GM19023 (cell line): Measurements from ENCODE around the gene ITGB5.

Experiments used
- ATAC-seq: cut with Tn5 transposase; IDR thresholded peaks from one replicate; pipeline ENCODE4 v1.9.1; 2021; ENCODE audit warnings: mild to moderate bottlenecking, moderate library complexity; ENCODE audit not compliant: unreplicated experiment

The ITGB5 gene

DNA sequence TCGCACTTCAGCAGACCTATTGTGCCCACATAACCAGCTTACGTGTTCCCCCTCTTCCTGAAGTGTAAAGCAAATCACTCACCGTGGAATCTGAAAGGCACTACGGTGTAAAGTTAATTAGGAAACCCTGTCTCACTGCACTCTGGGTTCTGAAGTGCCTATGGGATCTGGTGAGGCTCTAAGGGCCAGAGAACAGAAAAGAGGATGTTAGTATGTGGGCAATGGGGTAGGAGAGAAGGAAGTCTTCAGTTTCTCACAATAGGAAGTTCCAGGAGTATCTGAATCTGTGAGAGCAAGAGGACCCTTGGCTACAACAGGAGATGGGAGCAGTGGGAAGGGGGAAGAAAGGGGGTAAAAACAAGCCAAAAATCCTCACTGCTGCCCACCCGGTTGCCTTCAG is 71.4 kb downstream of the ITGB5 start:
- no peak for ATAC-seq

DNA sequence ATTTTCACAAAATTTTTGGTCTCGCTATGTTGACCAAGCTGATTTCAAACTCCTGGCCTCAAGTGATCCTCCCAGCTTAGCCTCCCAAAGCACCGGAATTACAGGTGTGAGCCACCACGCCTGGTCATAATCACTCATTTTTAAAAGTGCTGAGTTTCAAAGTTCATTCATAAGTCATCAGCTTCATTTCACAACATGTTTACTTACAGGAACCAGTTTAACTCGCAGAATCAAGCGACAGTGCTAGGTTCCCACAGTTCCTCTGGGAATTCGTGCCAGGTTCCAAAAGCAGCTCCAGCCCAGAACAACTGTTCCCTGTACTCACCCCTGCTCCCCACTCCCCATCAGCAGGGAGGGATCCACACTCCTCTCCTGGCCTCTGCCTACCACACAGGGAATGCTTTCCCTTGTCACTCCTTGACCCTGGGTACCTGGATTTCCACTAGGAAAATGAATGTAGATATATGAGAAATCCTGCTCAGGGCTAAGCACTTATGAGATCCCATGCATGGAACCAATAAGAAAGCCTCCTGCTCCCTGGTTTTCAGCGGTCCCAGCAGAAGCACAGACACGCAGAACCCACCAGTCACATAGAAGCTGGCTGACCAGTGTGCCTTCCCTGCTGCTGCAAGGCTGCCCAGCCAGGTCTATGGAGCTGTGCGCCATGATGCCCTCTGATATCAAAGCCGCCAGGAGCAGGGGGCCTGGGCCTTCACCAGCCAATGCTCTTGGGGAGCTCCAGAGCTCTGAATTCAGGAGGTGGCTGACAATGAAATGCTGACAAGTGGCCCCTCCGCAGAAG is 72.3 kb downstream of the ITGB5 start:
- ATAC-seq, result no peak

DNA sequence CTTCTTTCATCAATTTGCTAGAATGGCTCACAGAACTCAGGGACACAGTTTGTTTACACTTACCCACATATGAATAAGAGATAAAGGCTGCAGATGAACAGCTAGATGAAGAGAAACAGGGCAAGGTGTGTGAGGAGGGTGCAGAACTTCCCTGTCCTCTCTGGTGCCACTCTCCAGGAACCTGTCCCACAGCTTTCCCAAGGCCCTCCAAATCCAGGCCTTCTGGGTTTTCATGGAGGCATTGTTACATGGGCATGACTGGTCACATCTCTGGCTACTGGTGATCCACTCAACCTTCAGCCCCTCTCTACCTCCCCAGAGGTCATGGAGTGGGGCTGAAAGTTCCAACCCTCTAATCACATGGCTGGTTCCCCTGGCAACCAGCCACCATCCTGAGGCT is 73.6 kb downstream of the ITGB5 start:
- ATAC-seq, result no peak

DNA sequence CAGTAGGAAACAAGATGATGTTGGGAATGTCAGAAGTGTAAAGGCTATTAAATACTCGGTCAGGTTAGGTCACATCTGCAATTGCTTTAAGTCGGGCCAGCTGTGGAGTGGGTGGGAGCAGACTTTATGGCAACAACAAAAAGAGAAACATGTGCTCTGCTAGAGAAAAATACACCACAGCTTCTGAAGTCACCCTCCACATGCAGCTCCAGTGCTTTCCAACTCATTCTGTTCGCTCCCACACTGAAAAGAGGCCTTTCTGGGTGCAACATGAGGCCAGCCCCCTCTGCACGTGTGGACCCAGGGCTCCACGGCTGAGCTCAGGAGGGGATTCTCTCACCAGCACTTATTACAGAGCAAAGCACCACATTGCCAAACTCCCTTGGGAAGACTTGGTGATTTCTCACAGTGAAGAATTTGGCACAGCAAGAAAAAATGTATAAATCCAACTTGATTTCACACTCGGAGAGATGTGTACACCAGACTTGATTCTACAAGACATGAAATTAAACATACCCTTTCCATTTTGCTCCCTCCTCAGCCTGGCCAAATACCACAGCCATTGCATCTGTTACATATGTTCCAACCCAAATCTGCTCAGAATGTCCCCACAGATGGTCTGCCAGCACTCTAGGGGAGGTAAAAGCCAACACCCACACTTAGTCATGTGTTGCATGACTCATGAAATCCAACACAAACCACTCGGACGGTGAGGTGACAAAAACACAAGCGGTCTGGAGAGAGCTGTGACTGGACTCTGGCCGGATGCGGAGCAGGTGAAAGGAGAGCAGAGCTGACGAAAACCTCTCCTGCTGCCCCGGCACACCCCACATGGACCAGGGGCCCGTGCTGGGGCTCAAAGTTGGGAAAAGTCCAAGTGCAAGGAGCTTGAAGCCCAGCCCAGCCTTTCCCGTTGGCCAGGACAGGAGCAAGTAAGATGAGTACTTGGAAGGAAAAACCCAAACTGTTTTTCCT is 74.6 kb downstream of the ITGB5 start:
- no peak for ATAC-seq

DNA sequence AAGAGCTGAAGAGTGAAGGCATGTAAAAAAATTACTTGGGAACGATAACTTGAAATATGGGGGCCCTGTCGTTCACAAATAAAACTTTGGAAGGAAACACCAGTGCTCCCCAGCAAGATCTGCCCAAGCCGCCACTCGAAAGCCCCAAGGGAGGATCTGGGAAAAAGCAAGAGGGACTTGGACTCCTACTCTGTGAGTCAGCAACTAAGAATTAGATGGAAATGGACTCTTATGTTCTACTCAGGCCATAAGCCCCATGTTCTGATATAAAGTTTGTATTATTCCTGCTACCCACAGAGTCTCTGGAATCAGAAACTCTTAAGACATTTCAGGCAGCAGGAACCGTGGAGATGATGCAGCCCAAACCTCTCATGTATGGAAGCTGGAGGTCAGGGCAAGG is 75.7 kb downstream of the ITGB5 start:
- no peak for ATAC-seq

DNA sequence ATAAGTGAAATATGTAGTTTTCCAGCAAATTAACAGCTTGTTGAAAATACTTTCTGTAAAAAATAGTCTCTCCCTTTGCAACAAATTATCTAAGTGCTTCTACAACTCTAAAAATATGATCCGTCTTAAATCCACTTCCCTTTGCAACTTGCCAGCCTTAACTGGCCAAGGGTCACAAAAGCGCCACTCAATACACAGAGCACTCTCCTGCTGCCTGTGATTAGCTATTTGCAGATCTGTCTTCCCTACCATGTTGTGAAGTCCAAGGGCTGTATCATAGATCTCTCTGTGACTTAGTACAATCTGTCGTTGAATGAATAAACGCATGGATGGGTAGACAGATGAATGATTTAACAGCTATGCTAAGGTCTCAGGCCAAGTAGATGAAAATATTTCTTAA is 76.2 kb downstream of the ITGB5 start:
- no peak for ATAC-seq

DNA sequence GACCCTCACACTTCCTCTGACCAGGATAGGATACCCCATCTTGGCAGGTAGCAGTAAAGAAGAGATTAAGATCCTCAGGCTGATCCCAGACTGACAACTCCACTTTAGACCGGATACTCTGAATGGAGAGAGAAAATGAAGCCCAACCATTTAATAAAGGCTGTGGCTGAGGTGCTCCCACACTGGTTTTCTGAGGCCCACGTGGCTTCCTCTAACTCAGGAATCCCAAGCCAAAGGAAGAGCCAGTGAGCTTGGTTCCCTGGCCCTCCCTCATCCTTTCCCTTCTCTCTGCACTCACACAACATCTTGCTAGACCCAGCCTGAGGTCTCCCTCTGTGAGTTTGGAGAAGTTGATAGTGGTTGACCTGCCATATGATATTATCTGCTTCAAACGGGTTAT is 78.1 kb downstream of the ITGB5 start:
- ATAC-seq, result no peak

DNA sequence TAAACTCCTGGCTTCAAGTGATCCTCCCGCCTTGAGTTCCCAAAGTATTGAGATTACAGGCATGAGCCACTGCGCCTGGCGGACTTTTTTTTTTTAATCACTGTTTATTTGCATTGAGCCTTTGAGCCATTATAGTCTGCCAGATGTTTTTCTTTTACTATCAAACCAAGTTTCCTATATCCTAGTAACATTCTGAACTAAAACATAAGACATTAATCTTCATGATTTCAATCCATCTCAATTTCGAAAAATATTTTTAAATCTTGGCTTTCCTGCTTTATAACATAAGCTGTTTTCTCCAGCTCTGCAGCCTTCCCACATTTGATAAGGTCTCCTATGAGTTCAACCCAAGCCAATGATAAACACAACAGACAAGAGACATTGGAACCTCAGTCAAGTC is 81.5 kb downstream of the ITGB5 start:
- ATAC-seq, result no peak

DNA sequence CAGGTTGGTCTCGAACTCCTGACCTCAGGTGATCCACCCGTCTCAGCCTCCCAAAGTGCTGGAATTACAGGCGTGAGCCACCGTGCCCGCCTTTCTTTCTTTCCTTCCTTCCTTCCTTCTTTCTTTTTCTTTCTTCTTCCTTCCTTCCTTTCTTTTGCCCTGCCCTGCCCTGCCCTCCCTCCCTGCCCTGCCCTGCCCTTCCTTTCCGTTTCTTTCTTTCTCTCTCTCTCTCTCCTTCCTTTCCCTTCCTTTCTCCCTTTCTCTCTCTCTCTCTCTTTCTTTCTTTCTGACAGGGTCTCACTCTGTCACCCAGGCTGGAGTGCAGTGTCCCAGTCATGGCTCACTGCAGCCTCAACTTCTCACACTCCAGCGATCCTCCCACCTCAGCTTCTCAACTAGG is 82.3 kb downstream of the ITGB5 start:
- no peak for ATAC-seq

DNA sequence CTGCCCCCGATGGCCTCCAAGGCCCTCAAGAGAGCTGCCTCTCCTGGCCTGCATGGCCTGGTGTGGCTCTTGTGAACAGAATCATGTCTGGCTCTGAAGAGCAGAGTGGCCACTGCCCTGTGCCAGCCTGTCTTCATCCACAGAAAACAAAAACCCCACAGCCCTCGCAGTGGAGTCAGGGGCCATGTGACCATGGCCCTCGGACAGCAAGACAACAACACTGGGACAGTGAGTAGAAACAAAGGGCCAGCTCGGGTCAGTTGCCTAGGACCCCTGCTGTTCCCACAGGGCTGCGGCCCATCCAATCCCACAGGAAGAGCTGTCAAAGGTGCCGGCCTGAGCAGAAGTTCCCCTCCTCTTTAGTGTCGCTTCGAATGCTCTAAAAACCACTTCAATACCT is 84.5 kb downstream of the ITGB5 start:
- ATAC-seq, result no peak

DNA sequence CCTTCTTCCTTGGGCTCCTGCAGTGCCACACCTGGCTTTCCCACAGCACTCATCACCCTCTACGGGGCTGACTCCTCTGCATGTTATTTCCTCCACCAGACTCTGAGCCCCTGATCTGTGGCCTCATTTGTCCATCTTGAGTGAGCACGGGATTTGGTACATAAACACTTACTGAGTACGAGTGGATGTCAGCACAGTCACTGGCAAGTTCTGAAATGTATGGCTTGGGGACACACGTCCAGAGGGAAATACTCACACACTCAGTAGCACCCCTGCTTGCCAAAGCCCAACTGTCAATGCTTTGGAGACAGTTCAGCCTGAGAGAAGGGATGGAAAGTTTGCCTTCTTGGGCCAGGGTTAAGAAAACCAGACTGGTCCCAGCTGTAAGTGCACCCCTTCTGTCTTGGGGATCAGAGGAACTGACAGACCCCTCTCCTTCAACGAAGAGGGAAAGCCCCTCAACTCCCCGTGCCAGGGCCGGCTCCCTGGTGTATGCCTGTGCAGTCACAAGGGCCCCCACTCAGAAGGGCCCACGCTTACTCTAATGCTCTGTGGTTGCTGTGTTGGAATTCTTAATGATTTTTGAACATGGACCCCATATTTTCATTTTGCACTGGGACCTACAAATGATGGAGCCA is 85.0 kb downstream of the ITGB5 start:
- ATAC-seq, result no peak

DNA sequence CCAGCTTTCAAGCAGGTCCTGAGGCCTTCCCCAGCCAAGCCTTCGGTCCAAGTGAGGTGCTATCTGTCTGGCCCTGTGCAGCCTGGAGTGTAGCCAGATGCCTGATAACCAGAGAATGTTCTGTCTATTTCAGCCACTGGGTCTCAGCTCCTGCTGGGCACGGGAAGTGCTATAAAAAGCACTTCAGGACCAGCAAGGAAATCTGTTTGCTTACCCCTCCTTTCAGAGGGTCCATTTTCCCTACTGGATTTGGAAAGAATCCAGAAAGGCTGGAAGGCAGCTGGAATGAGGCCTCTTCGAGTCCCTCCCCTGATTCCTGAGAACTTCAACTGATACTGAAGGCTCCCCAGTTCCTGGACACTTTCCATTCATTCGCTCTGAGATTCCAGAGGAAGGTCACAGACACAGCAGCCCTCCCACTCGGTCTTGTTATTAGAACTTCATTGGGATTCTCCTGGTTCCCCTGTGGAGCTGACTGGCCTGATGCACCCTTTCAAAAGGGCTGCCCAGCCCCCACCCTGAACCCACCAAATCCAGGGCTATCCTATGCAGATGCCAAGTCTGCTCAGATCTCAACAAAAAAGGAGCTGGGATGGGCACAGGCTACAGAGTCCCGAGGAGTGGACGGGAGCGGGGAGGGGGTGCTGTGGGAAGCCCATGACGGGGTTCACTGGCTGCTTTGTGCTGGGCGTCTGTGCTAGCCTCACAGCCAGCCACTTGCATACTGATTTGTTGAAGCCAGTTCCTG is 86.5 kb downstream of the ITGB5 start:
- ATAC-seq, result no peak

DNA sequence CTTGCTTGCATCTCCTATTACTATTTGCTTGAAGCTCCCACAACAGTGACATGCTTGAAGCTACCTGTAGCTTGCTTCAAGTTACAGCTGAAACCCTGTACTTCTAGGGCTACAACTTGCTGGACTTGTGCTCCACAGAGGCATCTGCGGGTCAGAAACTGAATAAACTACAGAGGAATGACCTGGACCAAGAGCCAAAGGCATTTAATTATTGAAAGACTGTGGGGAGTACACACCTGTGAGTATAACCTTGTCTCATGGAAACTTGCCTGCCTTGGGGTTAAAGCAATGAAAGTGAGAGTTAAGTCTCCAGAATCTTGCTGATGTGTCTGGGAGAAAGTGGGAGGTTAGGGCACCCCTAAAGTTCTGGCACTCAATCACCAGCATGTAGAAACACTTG is 87.1 kb downstream of the ITGB5 start:
- no peak for ATAC-seq

DNA sequence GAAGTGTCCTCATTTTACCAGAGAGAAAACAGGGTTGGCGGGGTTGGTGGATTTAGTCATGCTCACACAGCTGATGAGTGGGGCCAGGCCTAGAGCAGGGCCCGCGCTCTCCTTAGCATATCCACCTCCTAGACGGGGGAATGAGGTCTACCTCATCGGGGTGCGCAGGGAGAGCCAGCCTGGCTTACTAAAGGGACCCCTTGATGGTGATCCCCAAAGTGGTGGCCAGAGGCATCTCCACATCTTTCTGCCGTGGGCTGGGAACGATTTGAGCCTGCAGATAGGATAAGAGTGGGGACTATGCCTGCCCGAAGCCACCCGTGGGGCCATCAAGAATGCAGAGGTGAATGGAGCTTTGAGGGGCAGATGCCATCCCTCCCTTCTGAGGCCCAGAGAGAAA is 87.5 kb downstream of the ITGB5 start:
- no peak for ATAC-seq

DNA sequence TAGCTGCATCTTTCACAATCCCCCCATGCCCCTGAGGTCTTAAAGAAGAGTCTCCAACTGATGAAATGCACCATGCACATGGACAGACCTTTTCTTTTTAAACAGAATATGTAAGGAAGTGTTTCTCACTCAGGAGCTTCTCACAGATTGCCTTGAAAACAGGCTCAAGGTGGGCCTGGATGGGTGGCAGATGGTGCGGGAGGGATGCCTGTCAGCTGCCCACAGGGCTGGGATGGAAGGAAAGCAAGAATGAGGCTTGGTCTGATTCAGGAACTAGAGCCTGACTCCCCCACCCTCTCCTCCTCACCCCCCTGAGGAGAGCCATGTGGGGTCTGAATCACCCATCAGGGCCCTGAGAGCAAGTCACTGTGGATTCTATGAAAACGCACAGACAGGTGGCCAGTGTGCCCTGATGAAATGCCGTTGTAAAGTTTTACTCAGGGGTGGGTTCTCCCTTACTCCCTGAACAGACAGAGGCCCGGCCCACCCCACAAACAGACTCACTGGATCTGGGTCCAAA is 89.7 kb downstream of the ITGB5 start:
- ATAC-seq, result no peak

DNA sequence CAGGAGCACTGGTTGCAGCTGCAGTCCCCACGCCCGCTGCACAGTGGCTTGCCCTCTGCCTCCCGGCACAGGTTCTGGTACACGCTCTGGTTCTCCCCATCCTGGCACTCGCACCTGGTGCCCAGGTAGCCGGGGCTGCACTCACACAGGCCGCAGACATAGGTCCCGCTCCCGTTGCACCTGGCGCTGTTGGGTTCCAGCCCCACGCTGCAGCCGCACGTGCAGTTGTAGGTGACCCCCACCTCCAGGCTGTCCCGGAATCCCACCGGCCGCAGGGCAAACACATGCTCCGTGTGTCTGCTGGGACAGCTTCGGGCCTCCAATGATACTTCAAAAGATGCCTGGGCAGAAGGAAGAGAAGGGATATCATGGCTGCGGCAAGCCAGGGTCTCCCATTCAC is 90.7 kb downstream of the ITGB5 start:
- ATAC-seq, result no peak

DNA sequence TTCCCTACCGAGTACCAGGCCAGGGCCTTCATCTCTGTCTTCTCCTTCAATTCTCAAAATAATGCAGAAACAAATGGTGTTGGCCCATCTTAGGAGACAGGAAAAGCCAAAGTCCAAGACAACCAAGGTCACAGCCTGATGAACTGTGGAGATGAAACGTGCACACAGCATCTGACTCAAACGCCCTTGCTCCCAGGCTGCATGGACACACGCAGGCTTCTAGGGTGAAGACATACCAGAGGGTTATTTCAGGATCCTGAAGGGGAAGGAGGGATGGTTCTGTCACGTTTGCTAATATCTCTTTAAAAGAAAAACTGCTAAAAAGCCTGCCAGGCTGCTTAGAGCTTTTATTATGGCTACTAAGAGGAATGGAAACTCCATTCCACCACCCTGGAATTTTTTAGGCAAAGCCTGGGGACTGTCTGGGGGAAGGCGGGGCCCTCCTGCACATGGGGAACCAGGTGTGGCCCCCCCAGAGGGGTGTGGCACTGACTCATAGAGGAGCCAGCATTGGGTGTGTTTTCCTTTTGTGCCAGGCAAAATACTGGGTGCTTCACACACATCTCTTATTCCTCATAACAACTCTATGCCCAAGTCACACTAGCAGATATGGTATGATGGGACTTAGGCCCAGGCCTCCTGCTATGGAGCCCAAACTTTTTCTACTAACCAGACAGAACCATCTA is 94.0 kb downstream of the ITGB5 start:
- ATAC-seq, result no peak

DNA sequence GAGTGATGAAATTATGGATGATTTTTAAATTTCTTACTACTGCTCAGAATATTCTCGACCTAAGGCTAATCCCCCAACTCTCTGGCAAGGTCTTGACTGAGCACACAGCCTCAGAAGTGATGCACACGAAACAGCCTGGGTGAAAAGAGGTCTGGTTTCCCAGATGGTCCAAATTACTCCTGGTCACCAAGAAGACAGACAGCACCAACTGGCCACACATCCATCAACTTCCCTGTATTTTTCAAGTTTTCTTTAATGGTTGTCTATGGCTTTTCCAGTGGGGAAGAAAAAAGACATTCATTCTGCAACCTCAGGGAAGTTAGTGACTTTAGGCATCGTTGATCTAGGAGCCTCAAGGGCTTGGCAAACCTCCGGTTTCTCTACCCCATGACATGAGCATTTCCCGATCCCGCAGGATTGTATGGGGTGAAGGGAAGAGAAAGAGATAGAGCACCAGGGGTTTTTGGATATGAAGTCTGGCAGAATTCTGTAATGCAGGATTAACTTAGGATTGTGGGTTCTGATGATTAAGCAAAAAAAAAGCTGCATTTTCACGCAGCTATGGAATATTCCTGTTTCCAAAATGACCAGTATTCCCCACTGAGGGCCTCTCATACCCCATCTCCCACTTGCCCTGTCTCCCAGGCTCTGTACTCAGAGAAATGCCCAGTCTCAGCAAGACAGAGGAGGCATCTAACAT is 94.7 kb downstream of the ITGB5 start:
- no peak for ATAC-seq

DNA sequence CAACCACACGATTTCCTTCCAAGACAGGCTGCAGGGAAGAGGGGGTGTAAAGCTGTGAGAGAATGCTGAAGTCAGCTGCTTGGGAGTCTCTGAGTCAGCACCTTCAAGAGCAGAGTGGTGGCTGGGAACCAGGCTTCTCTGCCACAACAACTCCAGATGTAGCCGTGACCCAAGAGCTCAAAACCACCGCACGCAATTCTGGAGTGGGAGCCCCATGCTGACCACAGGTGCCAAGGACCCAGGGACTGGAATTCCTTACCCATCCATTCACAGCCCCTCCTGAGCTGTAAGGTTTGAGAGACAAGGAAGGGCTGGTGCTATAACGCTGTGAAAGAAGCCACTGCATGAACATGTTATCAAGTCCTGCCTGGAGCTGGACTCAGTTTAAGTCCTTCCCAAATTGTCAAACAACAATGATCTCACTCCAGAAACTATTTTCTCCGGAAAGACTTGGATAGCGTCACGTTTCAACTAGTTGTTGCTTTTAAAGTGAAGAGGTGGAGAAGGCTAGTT is 95.5 kb downstream of the ITGB5 start:
- ATAC-seq, result no peak
